Endometrial microvascular endothelial cells (primary cell): ENCODE results near the gene DYSF. TPM values are rescaled to one million over a fixed set of nuclear protein-coding genes. Genes with fewer than 3 reads are reported as not detected.

Experiments used
- in situ Hi-C: cut with HindIII; loops from 2 replicates; pipeline ENCODE4 v1.10.0; 2017; ENCODE audit warnings: low sequenced_read_pairs, low pct_unique_long_range_greater_than_20kb; ENCODE audit errors: inconsistent ontology term
- total RNA-seq: library from RNA; depleted of rRNA; stranded (reverse); fragments of >200 nt; gene quantifications from one replicate; pipeline ENCODE4 v1.2.3, GENCODE V29; 2015; ENCODE audit errors: inconsistent ontology term

The DYSF gene
- total RNA-seq, 1 donor from 2014 or later = 97.4 TPM

GRCh38 chr2:71734620-71735019 is 281.3 kb downstream of the DYSF start:
- in situ Hi-C loops = no loop called here

GRCh38 chr2:71735676-71736075 is 282.3 kb downstream of the DYSF start:
- in situ Hi-C loops = no loop called here

Other genes starting within 250 kb of the DYSF start
- gene PAIP2B, start 226.5 kb upstream of the DYSF start, total RNA-seq = 1.1 TPM
- 88.4 TPM for gene ZNF638, start 121.8 kb upstream of the DYSF start, total RNA-seq